Muscle layer of duodenum (tissue), 2 donors: ENCODE measurements around the gene PARG.
"Not testable (repeated sequence)": the region's sequence is repeated elsewhere in the genome, so short reads cannot be mapped to it uniquely, and the experiment has no call there.

ENCODE experiments used
- H3K27ac ChIP-seq: one replicate; pipeline ENCODE4 v1.7.0; 2013; ENCODE audit warnings: mild to moderate bottlenecking, low read length
- H3K27me3 ChIP-seq: one replicate; pipeline ENCODE4 v1.7.0; 2013; ENCODE audit warnings: low read depth, mild to moderate bottlenecking, control low read depth, low read length
- H3K36me3 ChIP-seq, 2 donors: one replicate each; pipeline ENCODE4 v1.7.0; 2013; ENCODE audit warnings: low read length in 2 of 2, control low read depth in 1 of 2, mild to moderate bottlenecking in 1 of 2; ENCODE audit not compliant: insufficient read depth in 2 of 2, control insufficient read depth in 1 of 2
- H3K4me1 ChIP-seq, 2 donors: one replicate each; pipeline ENCODE4 v1.7.0; 2013; ENCODE audit warnings: low read length in 2 of 2, mild to moderate bottlenecking in 2 of 2, control low read depth in 1 of 2, moderate library complexity in 1 of 2; ENCODE audit not compliant: insufficient read depth in 2 of 2, control insufficient read depth in 1 of 2
- H3K4me3 ChIP-seq, 2 donors: one replicate each; pipeline ENCODE4 v1.7.0; 2013; ENCODE audit warnings: low read length in 2 of 2, low read depth in 1 of 2, mild to moderate bottlenecking in 1 of 2
- H3K9me3 ChIP-seq, 2 donors: one replicate each; pipeline ENCODE4 v1.7.0; 2013; ENCODE audit warnings: low read length in 2 of 2, control low read depth in 1 of 2, mild to moderate bottlenecking in 1 of 2; ENCODE audit not compliant: control insufficient read depth in 1 of 2
- donor health status: healthy.

PARG gene

DNA sequence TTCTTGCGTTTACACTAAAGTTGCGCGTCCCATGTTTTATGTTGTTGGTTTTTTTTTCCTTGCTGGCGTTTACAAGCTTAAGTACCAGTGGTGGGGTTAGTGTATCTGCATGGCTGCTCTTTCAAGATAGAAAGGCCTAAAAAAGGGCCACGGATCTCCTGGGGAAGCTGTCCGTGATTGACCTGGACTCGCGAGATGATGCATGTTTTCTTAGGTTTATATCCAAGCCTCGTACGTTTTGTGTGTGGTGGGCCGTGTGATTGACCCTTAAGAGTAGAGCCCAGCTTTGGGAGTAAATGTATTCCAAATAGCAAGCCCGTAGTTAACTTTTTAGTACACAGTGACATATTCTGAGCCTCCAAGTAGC, 495 bp upstream of the PARG start:
- peak overlapping the region; percentile 82 to 85 for H3K4me3 ChIP-seq
- not testable (repeated sequence) for H3K27me3 ChIP-seq, H3K36me3 ChIP-seq, H3K9me3 ChIP-seq
- peaks cover 0 to 20% of the 10 kb centered on the region in 2 donors for H3K4me1 ChIP-seq
- peak overlapping the region; percentile 67 for H3K27ac ChIP-seq

DNA sequence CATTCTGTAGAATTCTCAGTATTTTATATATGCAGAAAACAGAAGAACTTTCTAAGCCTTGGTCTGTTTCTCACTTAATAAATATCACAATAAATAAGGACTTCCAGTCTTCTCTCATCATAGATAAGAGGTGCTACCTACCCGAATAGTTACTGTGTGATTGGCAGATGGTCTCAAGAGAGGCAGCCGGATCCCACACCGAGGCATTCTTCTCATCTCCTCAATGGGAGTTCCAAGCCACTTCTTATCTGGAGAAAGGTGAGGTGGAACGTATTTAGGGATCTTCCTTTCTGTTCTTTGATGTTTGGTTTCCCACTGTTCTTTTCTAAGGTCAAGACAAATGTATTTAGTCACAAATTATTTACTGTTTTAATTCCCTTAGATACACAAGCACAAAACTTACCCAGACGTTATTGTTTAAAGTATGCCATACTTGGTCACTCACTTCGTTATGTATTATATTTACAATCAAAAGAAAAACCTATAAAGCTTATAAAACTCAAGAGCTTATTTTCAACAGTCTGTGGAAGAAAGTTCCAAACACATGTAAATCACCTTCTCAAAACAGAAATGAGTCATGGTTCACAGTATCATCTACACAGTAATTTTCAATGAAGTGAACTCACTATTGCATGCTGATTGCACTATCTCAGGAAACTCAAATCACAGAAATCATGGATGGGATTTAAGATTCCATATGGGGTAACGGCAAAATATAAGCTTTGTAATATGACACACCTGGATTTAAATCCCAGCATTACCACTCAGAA, 9.7 kb downstream of the PARG start:
- H3K27ac ChIP-seq, H3K36me3 ChIP-seq, H3K4me1 ChIP-seq, H3K4me3 ChIP-seq, H3K27me3 ChIP-seq, H3K9me3 ChIP-seq: not testable (repeated sequence)

GRCh38 chr10:49931276-49931675, 10.6 kb downstream of the PARG start:
- H3K4me1 ChIP-seq, H3K9me3 ChIP-seq, H3K27ac ChIP-seq, H3K36me3 ChIP-seq, H3K27me3 ChIP-seq, H3K4me3 ChIP-seq: not testable (repeated sequence)

- not testable (repeated sequence) for H3K27ac ChIP-seq
Observed at GRCh38 chr10:49923572-49923971, 18.3 kb downstream of the PARG start.

GRCh38 chr10:49922041-49922440, 19.8 kb downstream of the PARG start:
- not testable (repeated sequence) for H3K36me3 ChIP-seq, H3K27me3 ChIP-seq, H3K4me3 ChIP-seq, H3K4me1 ChIP-seq, H3K27ac ChIP-seq, H3K9me3 ChIP-seq

More at GRCh38 chr10:49923572-49923971, 18.3 kb downstream of the PARG start:
- H3K4me3 ChIP-seq, H3K27me3 ChIP-seq, H3K9me3 ChIP-seq, H3K4me1 ChIP-seq, H3K36me3 ChIP-seq: not testable (repeated sequence)

- not testable (repeated sequence) for H3K27ac ChIP-seq, H3K27me3 ChIP-seq, H3K9me3 ChIP-seq, H3K36me3 ChIP-seq, H3K4me1 ChIP-seq, H3K4me3 ChIP-seq
Observed at GRCh38 chr10:49917927-49918326, 23.9 kb downstream of the PARG start.

- not testable (repeated sequence) for H3K36me3 ChIP-seq, H3K4me1 ChIP-seq, H3K27me3 ChIP-seq, H3K27ac ChIP-seq, H3K4me3 ChIP-seq, H3K9me3 ChIP-seq
Observed at GRCh38 chr10:49916451-49916850, 25.4 kb downstream of the PARG start.

DNA sequence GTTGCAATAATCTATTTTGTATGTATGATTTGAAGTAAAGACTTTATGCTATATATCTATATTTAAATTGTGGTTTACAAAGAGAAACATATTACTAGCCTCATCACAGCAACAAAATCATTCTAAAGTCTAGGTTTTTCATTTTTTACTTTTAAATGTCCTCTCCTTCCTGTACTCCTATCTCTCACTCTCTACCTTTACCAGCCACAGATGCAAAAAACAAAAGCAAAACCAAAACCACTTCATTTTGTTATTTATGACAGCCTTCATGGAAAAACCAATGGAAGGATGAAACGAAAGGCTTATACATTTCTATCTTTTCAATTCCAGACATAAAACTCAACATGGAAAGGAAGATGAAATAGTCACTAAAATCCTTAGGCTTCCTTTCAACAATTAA, 31.5 kb downstream of the PARG start:
- H3K4me3 ChIP-seq, H3K36me3 ChIP-seq, H3K27ac ChIP-seq, H3K9me3 ChIP-seq, H3K4me1 ChIP-seq, H3K27me3 ChIP-seq: not testable (repeated sequence)

GRCh38 chr10:49908290-49909080, 33.3 kb downstream of the PARG start:
- H3K36me3 ChIP-seq, H3K27ac ChIP-seq, H3K4me1 ChIP-seq: not testable (repeated sequence)

GRCh38 chr10:49903829-49904228, 38.0 kb downstream of the PARG start:
- H3K4me1 ChIP-seq, H3K27me3 ChIP-seq, H3K36me3 ChIP-seq, H3K9me3 ChIP-seq, H3K27ac ChIP-seq, H3K4me3 ChIP-seq: not testable (repeated sequence)

More at GRCh38 chr10:49908290-49909080, 33.3 kb downstream of the PARG start:
- H3K9me3 ChIP-seq, H3K4me3 ChIP-seq, H3K27me3 ChIP-seq: not testable (repeated sequence)

DNA sequence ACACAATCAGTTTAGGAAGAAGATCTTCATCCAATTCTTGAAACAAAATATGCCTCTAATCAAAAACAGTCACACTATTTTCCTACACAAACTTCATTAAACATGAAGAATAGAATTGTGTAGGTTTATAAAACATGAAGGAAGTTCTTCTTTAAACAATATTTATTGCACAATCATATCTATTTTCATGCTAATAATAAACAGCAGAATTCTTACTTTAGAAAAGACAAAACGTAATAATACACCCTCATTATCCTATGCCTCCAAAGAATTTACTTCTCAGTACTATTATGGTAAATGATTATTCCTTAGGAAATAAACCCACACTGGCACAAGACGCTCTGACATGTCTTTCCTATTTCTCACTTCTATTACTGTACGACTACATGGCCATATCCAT, 41.4 kb downstream of the PARG start:
- H3K27ac ChIP-seq, H3K9me3 ChIP-seq, H3K36me3 ChIP-seq, H3K4me3 ChIP-seq, H3K4me1 ChIP-seq, H3K27me3 ChIP-seq: not testable (repeated sequence)

- H3K4me3 ChIP-seq, H3K27ac ChIP-seq, H3K9me3 ChIP-seq, H3K4me1 ChIP-seq, H3K36me3 ChIP-seq, H3K27me3 ChIP-seq: not testable (repeated sequence)
Observed at GRCh38 chr10:49899999-49900398, 41.8 kb downstream of the PARG start.
